Caco-2 (cell line): ENCODE data around the gene C1orf198. TPM values are rescaled to one million over a fixed set of nuclear protein-coding genes. Genes with fewer than 3 reads are reported as not detected.
A peak's percentile ranks its signal among the peaks of the same experiment; 100 is the strongest.

ENCODE experiments used
- BruUV-seq: library from RNA; stranded (reverse); fragments of 400-500 nt; replicated peaks from 2 replicates; lab custom pipeline; 2021; lab: Mats Ljungman, UMichigan
- CTCF ChIA-PET: fragments of 300-600 bp; sonication (Branson Sonifier 250); formaldehyde crosslinking; loops from one replicate; lab custom pipeline; 2022; ENCODE audit warnings: antibody characterized with exemption; lab: Charles Lee
- POLR2A ChIA-PET: fragments of 300-600 bp; sonication (Branson Sonifier 250); formaldehyde crosslinking; loops from one replicate; lab custom pipeline; 2022; ENCODE audit warnings: antibody characterized with exemption; lab: Charles Lee
- DNase-seq, 2 experiments: peaks; one replicate each; pipeline versions ENCODE4 v3.0.0 to v3.0.0-alpha.2; 2020 to 2022
- H3K27me3 ChIP-seq: replicated peaks from 2 replicates; pipeline ENCODE4 v1.6.0; 2011; ENCODE audit warnings: low read length; ENCODE audit not compliant: control insufficient read depth, insufficient read depth
- H3K36me3 ChIP-seq: 2 replicates; pipeline ENCODE4 v1.5.1; 2011; ENCODE audit warnings: low read length; ENCODE audit not compliant: control insufficient read depth, insufficient read depth
- H3K4me1 ChIP-seq: fragments of 250-450 bp; sonication (Bioruptor Pico); 2 replicates; pipeline ENCODE4 v1.5.1; 2020; ENCODE audit warnings: mild to moderate bottlenecking
- H3K4me3 ChIP-seq: 2 replicates; pipeline ENCODE4 v1.5.1; 2011; ENCODE audit warnings: low read depth, mild to moderate bottlenecking, control low read depth, low read length
- H3K9me3 ChIP-seq: fragments of 250-450 bp; sonication (Bioruptor Pico); 2 replicates; pipeline ENCODE4 v1.5.1; 2020; ENCODE audit warnings: mild to moderate bottlenecking, moderate library complexity
- H3K27ac Mint-ChIP-seq: one replicate; pipeline ENCODE4 v1.8.0; 2022; ENCODE audit warnings: mixed read lengths; ENCODE audit not compliant: unreplicated experiment
- H3K27me3 Mint-ChIP-seq: one replicate; pipeline ENCODE4 v1.8.0; 2022; ENCODE audit warnings: mixed read lengths; ENCODE audit not compliant: insufficient read depth, unreplicated experiment
- H3K36me3 Mint-ChIP-seq: one replicate; pipeline ENCODE4 v1.8.0; 2022; ENCODE audit warnings: mild to moderate bottlenecking, mixed read lengths; ENCODE audit not compliant: insufficient read depth, unreplicated experiment
- H3K4me1 Mint-ChIP-seq: one replicate; pipeline ENCODE4 v1.8.0; 2022; ENCODE audit warnings: low read depth, mixed read lengths; ENCODE audit not compliant: unreplicated experiment
- H3K4me3 Mint-ChIP-seq: one replicate; pipeline ENCODE4 v1.8.0; 2022; ENCODE audit warnings: mild to moderate bottlenecking, moderate library complexity, mixed read lengths; ENCODE audit not compliant: unreplicated experiment
- H3K9me3 Mint-ChIP-seq: one replicate; pipeline ENCODE4 v1.8.0; 2022; ENCODE audit warnings: mixed read lengths; ENCODE audit not compliant: unreplicated experiment
- intact Hi-C: fragments of 100-400 bp; cut with micrococcal nuclease; formaldehyde crosslinking; loops from one replicate; pipeline ENCODE4 v1.10.0; 2022; ENCODE audit not compliant: unreplicated experiment
- total RNA-seq: library from RNA; stranded (reverse); gene quantifications from 2 replicates; pipeline ENCODE4 v1.2.3, GENCODE V29; 2022
- TF ChIP-seq, protein P1 (sequence below), 2 experiments: fragments of 200-600 bp in 1 of 2; IDR thresholded peaks; 1 replicate in 1 of 2; 2 replicates in 1 of 2; pipeline versions ENCODE4 v1.5.1 to v1.8.0; 2011 to 2022; ENCODE audit warnings: antibody characterized with exemption in 1 of 2, control low read depth in 1 of 2, inconsistent platforms in 1 of 2, low read depth in 1 of 2, low read length in 1 of 2, mild to moderate bottlenecking in 1 of 2, moderate library complexity in 1 of 2; ENCODE audit not compliant: insufficient read depth in 1 of 2, severe bottlenecking in 1 of 2, unreplicated experiment in 1 of 2

The C1orf198 gene
- total RNA-seq, 1 experiment from 2014 or later = 92.2 TPM

GRCh38 chr1:230895452-230895851, 27.1 kb upstream of the C1orf198 start:
- Mint-ChIP-seq H3K9me3 (no peaks in the 10 kb centered on the region), H3K4me3 (no peak overlapping the region), H3K36me3 (peaks cover 16% of the 10 kb centered on the region), H3K27me3 (no peaks in the 10 kb centered on the region), H3K27ac (peak overlapping the region; percentile 4), H3K4me1 (peaks cover 41% of the 10 kb centered on the region)
- Histone ChIP-seq H3K9me3 (no peaks in the 10 kb centered on the region), H3K36me3 (no peaks in the 10 kb centered on the region), H3K4me3 (no peak overlapping the region), H3K4me1 (peaks cover 31% of the 10 kb centered on the region), H3K27me3 (no peaks in the 10 kb centered on the region)
- intact Hi-C loops = no loop called here
- no peak for DNase-seq
- TF ChIP-seq, protein P1, sequence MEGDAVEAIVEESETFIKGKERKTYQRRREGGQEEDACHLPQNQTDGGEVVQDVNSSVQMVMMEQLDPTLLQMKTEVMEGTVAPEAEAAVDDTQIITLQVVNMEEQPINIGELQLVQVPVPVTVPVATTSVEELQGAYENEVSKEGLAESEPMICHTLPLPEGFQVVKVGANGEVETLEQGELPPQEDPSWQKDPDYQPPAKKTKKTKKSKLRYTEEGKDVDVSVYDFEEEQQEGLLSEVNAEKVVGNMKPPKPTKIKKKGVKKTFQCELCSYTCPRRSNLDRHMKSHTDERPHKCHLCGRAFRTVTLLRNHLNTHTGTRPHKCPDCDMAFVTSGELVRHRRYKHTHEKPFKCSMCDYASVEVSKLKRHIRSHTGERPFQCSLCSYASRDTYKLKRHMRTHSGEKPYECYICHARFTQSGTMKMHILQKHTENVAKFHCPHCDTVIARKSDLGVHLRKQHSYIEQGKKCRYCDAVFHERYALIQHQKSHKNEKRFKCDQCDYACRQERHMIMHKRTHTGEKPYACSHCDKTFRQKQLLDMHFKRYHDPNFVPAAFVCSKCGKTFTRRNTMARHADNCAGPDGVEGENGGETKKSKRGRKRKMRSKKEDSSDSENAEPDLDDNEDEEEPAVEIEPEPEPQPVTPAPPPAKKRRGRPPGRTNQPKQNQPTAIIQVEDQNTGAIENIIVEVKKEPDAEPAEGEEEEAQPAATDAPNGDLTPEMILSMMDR (IDR thresholded peaks at IDR 0.05; ENCODE audit: insufficient read depth in 1 of 2, low read depth in 1 of 2, low read length in 1 of 2, severe bottlenecking in 1 of 2, unreplicated experiment in 1 of 2) = no peak
- POLR2A ChIA-PET = no interaction called here
- no TSS peak for BruUV-seq
- CTCF ChIA-PET = no interaction called here

DNA sequence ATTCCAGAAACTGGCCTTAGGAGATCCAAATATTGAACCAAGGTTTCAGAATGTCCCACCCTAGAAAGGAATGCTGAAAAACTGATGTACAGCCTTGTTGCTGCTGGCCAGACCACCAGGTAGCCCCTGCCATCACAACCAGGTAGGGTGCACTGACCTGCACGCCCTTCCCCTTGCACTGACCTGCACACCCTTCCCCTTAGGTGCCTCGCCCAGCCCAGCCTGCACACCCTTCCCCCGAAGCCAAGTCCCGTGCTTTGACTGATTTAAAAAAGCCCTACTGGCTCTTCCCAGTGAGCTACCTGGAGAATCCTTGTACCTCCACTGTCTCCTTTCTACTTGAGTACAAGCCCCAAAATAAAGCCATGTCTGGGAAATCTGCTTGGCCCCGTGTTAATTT, 26.3 kb upstream of the C1orf198 start:
- DNase-seq = peak; percentile 39 to 53
- Mint-ChIP-seq H3K27me3 (no peaks in the 10 kb centered on the region), H3K4me3 (peak overlapping the region; percentile 17), H3K4me1 (peaks cover 33% of the 10 kb centered on the region), H3K27ac (peak overlapping the region; percentile 64), H3K36me3 (peaks cover 10% of the 10 kb centered on the region), H3K9me3 (no peaks in the 10 kb centered on the region)
- Histone ChIP-seq H3K27me3 (no peaks in the 10 kb centered on the region), H3K4me1 (peaks cover 23% of the 10 kb centered on the region), H3K36me3 (no peaks in the 10 kb centered on the region), H3K4me3 (no peak overlapping the region), H3K9me3 (no peaks in the 10 kb centered on the region)
- no TSS peak for BruUV-seq
- TF ChIP-seq, protein P1 (IDR thresholded peaks at IDR 0.05; ENCODE audit: insufficient read depth in 1 of 2, low read depth in 1 of 2, low read length in 1 of 2, severe bottlenecking in 1 of 2, unreplicated experiment in 1 of 2) = no peak
- ChIA-PET CTCF (no interaction called here), POLR2A (no interaction called here)
- intact Hi-C loops = no loop called here

DNA sequence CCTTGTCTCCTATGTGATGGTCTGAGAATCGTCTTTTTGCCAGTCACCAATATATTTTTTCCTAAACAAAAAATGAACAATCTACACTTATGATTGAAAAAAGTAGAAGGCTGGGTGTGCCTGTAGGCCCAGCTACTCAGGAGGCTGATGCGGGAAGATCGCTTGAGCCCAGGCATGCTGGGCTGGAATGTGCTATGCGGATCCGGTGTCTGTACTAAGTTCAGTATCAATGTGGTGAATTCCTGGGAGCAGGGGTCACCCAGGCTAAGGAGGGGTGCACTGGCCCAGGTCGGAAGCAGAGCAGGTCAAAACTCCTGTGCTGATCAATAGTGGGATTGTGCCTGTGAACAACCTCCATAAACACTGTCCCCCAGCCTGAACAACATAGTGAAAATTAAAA, 25.7 kb upstream of the C1orf198 start:
- no peaks in the 10 kb centered on the region for H3K9me3 ChIP-seq
- no peak overlapping the region for H3K4me3 ChIP-seq
- TSS peak; percentile 66 for BruUV-seq
- Mint-ChIP-seq H3K4me3 (peak overlapping the region; percentile 17), H3K36me3 (peaks cover 10% of the 10 kb centered on the region), H3K4me1 (peaks cover 37% of the 10 kb centered on the region), H3K9me3 (no peaks in the 10 kb centered on the region), H3K27ac (peak overlapping the region; percentile 64), H3K27me3 (no peaks in the 10 kb centered on the region)
- ChIA-PET CTCF (no interaction called here), POLR2A (no interaction called here)
- TF ChIP-seq, protein P1 (IDR thresholded peaks at IDR 0.05; ENCODE audit: insufficient read depth in 1 of 2, low read depth in 1 of 2, low read length in 1 of 2, severe bottlenecking in 1 of 2, unreplicated experiment in 1 of 2) = no peak
- peak in 1 of 2 experiments; percentile 17 for DNase-seq
- intact Hi-C loops = no loop called here
- H3K27me3 ChIP-seq = no peaks in the 10 kb centered on the region
- peaks cover 19% of the 10 kb centered on the region for H3K4me1 ChIP-seq
- no peaks in the 10 kb centered on the region for H3K36me3 ChIP-seq
